GM12892 (cell line): ENCODE results near the gene NKX6-2.

Source experiments
- POLR2A ChIP-seq: IDR thresholded peaks from 2 replicates; pipeline ENCODE4 v1.6.1; 2011; ENCODE audit warnings: low read depth, low read length, control low read depth
- POLR2AphosphoS5 ChIP-seq: IDR thresholded peaks from 2 replicates; pipeline ENCODE4 v1.6.1; 2011; ENCODE audit warnings: low read depth, low read length, control low read depth

DNA sequence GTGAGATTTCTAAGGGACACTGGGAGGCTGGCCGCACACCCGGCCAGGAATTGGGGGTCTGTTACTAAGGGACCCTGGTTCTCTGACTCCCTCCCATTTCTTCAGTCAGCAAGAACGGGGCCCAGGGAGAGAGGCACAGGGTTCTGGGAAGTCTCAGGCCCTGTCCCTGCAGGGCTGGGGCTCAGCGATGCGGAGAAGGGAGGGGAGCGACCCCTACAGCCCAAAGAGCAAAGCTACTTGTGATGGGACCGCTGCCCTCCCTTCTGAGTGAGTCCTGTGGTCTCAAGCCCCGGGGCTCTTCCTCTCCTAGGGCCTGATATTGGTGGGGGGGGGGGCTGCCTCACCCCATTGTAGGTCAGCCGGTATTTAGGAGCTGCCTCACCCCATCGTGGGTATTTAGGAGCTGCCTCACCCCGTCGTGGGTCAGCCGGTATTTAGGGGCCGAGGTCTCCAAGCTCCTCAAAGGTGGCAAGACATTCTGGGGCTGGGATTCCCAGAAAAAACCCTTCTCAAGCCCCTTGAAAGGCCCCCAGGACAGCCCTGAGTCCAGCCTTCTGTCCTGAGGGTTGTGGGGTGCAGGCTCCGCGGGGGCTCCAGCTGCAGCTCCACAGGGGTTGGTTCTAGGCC, 16.9 kb upstream of the NKX6-2 start:
- TF ChIP-seq POLR2AphosphoS5 (no peak), POLR2A (no peak)
